Subcutaneous abdominal adipose tissue (tissue), 5 donors: Measurements from ENCODE around the gene ADGRG1.
"Not testable (repeated sequence)": the region's sequence is repeated elsewhere in the genome, so short reads cannot be mapped to it uniquely, and the experiment has no call there.

ENCODE experiments used
- H3K27ac ChIP-seq: one replicate; pipeline ENCODE4 v1.7.0; 2013; ENCODE audit warnings: low read depth, mild to moderate bottlenecking, inconsistent platforms, low read length, moderate library complexity
- H3K27me3 ChIP-seq, 5 donors: one replicate each; pipeline ENCODE4 v1.7.0; 2013; ENCODE audit warnings: low read length in 5 of 5, inconsistent platforms in 1 of 5; ENCODE audit not compliant: control insufficient read depth in 5 of 5, insufficient read depth in 4 of 5
- H3K36me3 ChIP-seq, 5 donors: one replicate each; pipeline ENCODE4 v1.7.0; 2013; ENCODE audit warnings: low read length in 5 of 5; ENCODE audit not compliant: control insufficient read depth in 5 of 5, insufficient read depth in 5 of 5
- H3K4me1 ChIP-seq, 5 donors: one replicate each; pipeline ENCODE4 v1.7.0; 2013; ENCODE audit warnings: low read length in 5 of 5, mild to moderate bottlenecking in 3 of 5, moderate library complexity in 1 of 5; ENCODE audit not compliant: control insufficient read depth in 5 of 5, insufficient read depth in 5 of 5
- H3K4me3 ChIP-seq, 5 donors: one replicate each; pipeline ENCODE4 v1.7.0; 2013; ENCODE audit warnings: low read length in 5 of 5, low read depth in 1 of 5
- H3K9ac ChIP-seq, 5 donors: one replicate each; pipeline ENCODE4 v1.7.0; 2013; ENCODE audit warnings: low read length in 5 of 5, mild to moderate bottlenecking in 4 of 5, moderate library complexity in 3 of 5
- H3K9me3 ChIP-seq, 5 donors: one replicate each; pipeline ENCODE4 v1.7.0; 2013; ENCODE audit warnings: low read length in 5 of 5; ENCODE audit not compliant: control insufficient read depth in 5 of 5
- donor health status: healthy.
- donor health status: healthy.
- donor health status: healthy.
- donor health status: healthy.
- donor health status: healthy.

Gene ADGRG1

DNA sequence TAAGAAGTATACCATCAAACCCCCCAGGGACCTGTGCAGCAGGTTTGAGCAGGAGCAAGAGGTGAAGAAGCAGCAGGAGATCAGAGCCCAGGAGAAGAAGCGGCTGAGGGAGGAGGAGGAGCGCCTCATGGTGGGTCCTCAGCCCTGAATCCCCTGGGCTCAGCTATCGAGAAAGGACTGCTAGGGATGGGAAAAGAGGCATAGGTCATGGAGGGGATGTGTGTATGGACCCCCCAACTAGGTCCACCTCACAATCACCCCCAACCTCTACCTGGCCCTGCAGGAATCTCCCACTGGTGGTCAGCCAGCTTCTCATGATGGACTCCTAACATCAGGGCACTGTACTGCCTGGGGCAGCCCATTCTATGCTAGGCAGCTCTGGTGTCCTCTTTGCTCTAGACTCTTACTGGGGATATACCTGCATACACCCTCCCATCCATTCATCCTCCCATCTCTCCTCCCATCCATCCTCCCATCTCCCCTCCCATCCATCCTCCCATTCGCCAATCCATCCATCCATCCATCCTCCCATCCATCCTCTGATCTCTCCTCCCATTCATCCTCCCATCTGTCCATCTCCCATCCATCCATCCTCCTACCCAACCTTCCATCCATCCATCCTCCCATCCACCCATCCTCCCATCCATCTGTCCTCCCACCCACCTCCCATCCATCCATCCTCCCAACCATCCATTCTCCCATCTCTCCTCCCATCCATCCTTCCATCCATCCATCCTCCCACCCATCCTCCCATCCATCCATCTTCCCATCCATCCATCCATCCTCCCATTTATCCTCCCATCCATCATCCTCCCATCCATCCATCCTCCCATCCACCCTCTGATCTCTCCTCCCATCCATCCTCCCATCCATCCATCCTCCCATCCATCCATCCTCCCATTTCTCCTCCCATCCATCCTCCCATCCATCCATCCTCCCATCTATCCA, 76.7 kb downstream of the ADGRG1 start:
- Histone ChIP-seq H3K9ac (no peak overlapping the region), H3K4me1 (no peaks in the 10 kb centered on the region), H3K36me3 (no peaks in the 10 kb centered on the region), H3K27me3 (peaks cover 0 to 8% (median 2%) of the 10 kb centered on the region in 5 donors), H3K4me3 (no peak overlapping the region), H3K9me3 (no peaks in the 10 kb centered on the region), H3K27ac (no peak overlapping the region)

DNA sequence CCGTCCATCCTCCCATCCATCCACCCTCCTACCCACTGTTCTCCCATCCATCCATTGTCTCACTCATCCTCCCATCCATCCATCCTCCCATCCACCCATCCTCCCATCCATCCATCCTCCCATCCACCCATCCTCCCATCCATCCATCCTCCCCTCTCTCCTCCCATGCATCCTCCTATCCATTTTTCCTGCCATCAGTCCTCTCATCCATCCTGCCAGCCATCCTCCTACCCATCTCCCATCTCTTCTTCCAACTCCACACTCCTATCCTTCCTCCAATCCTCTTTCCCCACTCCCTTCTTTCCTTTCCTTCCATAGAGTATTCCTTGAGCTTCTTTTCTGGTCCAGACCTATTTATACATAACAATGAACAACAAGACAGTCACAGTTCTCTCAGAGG, 78.3 kb downstream of the ADGRG1 start:
- Histone ChIP-seq H3K9ac (no peak overlapping the region), H3K4me1 (no peaks in the 10 kb centered on the region), H3K36me3 (no peaks in the 10 kb centered on the region), H3K9me3 (no peaks in the 10 kb centered on the region), H3K27me3 (peaks cover 0 to 8% (median 2%) of the 10 kb centered on the region in 5 donors), H3K4me3 (no peak overlapping the region), H3K27ac (no peak overlapping the region)

DNA sequence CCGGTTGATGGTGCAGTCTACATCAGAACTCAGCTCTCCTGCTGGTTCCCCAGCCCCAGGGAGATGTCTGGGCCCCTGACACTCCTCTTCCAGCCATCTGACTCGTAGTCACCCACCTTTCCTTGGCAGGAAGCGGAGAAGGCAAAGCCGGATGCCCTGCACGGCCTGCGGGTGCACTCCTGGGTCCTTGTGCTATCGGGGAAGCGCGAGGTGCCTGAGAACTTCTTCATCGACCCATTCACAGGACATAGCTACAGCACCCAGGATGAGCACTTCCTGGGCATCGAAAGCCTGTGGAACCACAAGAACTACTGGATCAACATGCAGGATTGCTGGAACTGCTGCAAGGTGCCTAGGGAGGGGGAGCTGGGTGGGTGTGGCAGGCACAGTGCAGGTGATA, 78.9 kb downstream of the ADGRG1 start:
- H3K9ac ChIP-seq: no peak overlapping the region
- H3K4me1 ChIP-seq: no peaks in the 10 kb centered on the region
- H3K27me3 ChIP-seq: peaks cover 0 to 8% (median 2%) of the 10 kb centered on the region in 5 donors
- no peaks in the 10 kb centered on the region for H3K9me3 ChIP-seq
- H3K27ac ChIP-seq: no peak overlapping the region
- H3K36me3 ChIP-seq: no peaks in the 10 kb centered on the region
- H3K4me3 ChIP-seq: no peak overlapping the region

DNA sequence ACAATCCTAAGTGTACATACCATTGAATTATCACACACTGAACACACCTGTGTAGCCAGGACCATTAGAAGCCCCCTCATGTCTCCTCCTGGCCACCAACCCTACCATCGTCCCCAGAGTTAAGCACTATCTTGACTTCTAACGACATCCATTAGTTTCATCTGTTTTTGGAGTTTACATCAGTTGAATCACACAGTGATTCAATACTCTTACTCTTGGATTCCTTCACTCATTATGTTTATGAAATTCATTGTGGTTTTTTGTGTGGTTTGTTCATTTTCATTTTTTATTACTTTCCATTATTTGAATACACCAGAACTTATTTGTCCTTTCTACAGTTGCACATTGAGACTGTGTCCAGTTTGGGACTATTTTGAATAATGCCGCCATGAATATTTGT, 79.7 kb downstream of the ADGRG1 start:
- H3K27ac ChIP-seq: no peak overlapping the region
- no peak overlapping the region for H3K4me3 ChIP-seq
- H3K4me1 ChIP-seq: no peaks in the 10 kb centered on the region
- peaks cover 0 to 8% (median 2%) of the 10 kb centered on the region in 5 donors for H3K27me3 ChIP-seq
- no peaks in the 10 kb centered on the region for H3K36me3 ChIP-seq
- no peak overlapping the region for H3K9ac ChIP-seq
- no peaks in the 10 kb centered on the region for H3K9me3 ChIP-seq

DNA sequence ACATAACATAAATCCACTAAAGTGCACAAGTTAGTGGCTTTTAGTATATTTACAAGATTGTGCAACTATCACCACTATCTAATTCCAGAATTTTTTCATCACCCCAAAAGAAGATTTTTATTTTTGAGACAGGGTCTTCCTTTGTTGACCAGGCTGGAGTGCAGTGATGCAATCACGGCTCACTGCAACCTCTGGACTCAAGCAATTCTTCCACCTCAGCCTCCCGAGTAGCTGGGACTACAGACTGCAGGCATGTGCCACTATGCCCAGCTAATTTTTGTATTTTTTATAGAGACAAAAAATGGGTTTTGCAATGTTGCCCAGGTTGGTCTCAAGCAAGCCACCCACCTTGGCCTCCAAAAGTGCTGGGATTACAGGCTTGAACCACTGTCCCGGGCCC, 81.2 kb downstream of the ADGRG1 start:
- H3K36me3 ChIP-seq: no peaks in the 10 kb centered on the region
- no peak overlapping the region for H3K27ac ChIP-seq
- no peaks in the 10 kb centered on the region for H3K4me1 ChIP-seq
- H3K9ac ChIP-seq: no peak overlapping the region
- H3K9me3 ChIP-seq: no peaks in the 10 kb centered on the region
- peaks cover 0 to 8% (median 2%) of the 10 kb centered on the region in 5 donors for H3K27me3 ChIP-seq
- H3K4me3 ChIP-seq: no peak overlapping the region

DNA sequence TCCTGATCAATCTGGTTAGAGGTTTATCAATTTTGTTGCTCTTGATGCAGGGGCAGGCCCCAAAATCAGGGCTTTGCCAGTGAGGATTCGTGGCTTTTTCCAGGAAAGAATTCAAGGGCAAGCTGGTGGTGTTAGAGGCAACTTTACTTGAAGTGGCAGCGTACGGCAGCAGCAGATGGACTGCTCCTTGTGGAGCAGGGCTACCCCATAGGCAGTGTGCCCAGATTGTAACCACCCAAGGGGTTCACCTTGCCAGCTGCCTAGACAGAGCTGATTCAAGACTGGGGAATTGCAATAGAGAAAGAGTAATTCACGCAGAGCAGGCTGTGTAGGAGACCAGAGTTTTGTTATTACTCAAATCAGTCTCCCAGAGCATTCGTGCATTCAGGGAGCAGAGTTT, 82.9 kb downstream of the ADGRG1 start:
- no peak overlapping the region for H3K9ac ChIP-seq
- H3K27ac ChIP-seq: no peak overlapping the region
- no peaks in the 10 kb centered on the region for H3K9me3 ChIP-seq
- no peak overlapping the region for H3K4me3 ChIP-seq
- no peaks in the 10 kb centered on the region for H3K4me1 ChIP-seq
- H3K27me3 ChIP-seq: peaks cover 3 to 13% (median 6%) of the 10 kb centered on the region in 5 donors
- H3K36me3 ChIP-seq: no peaks in the 10 kb centered on the region

DNA sequence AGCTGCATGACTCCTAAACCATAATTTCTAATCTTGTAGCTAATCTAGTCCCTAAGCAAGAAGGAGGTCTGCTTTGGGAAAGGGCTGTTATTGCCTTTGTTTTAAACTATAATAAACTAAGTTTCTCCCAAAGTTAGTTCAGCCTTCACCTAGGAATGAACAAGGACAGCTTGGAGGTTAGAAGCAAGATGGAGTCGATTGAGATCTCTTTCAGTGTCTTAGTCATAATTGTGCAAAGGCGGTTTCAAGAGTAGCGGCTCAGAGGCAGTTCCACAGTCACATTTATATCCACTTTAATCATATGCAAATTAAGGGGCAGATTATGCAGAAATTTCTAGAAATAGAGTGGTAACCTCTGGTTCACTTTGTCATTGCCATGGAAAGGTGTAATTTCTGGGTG, 83.6 kb downstream of the ADGRG1 start:
- H3K4me3 ChIP-seq: no peak overlapping the region

DNA sequence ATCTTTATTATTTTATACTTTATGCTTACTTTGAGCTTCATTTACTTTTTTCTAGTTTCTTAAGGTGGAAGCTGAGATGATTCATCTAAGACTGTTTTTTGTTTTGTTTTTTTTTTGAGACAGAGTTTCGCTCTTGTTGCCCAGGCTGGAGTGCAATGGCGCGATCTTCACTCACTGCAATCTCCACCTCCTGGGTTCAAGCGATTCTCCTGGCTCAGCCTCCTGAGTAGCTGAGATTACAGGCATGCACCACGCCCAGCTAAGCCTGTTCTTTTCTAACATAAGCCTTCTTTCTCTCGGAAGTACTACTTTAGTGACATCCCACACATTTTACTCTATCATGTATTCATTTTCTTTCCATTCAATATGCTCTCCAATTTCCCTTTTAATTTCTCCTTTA, 84.1 kb downstream of the ADGRG1 start:
- not testable (repeated sequence) for H3K36me3 ChIP-seq

More for the DNA sequence above, 83.6 kb downstream of the ADGRG1 start:
- Histone ChIP-seq H3K4me1 (no peaks in the 10 kb centered on the region), H3K9ac (no peak overlapping the region), H3K9me3 (no peaks in the 10 kb centered on the region), H3K27me3 (peaks cover 3 to 11% (median 6%) of the 10 kb centered on the region in 5 donors), H3K27ac (no peak overlapping the region), H3K36me3 (no peaks in the 10 kb centered on the region)

DNA sequence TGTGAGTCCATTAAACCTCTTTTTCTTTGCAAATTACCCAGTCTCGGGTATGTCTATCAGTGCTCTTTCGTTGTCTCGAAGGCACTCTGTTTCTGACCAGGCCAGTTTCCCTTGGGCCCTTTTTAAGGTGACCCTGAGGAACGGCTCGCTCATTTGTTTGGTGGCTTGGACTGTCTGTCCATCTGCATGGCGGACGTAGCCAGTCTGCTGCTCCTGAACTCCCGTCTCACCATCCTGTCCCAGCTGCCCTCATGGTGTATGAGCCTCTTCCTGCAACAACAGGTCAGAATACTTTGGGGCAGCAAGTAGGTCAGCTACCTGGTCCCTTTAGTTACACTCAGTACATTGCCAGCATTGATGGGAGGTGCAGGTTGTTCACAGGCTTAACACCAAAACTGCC, 85.2 kb downstream of the ADGRG1 start:
- peaks cover 3 to 7% (median 5%) of the 10 kb centered on the region in 5 donors for H3K27me3 ChIP-seq
- H3K4me3 ChIP-seq: no peak overlapping the region

More for the DNA sequence above, 84.1 kb downstream of the ADGRG1 start:
- not testable (repeated sequence) for H3K9ac ChIP-seq, H3K27ac ChIP-seq, H3K4me3 ChIP-seq, H3K27me3 ChIP-seq, H3K4me1 ChIP-seq, H3K9me3 ChIP-seq

DNA sequence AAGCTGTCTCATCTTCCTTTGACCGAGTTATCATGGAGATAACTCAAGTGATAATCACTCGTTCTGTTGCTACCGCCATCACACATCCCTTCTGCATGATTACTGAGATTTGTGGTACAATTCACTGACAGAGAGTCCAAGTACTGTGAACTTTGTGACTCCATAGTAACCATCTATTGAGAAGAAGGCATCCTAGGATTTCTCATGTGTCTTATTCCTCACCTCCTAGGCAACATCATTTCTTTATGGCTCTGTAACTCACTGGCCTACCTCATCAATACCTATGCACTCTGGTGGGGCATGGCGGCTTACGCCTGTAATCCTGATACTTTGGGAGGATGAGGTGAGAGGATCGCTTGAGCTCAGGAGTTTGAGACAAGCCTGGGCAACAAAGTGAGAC, 85.6 kb downstream of the ADGRG1 start:
- H3K36me3 ChIP-seq: no peaks in the 10 kb centered on the region
- peaks cover 3 to 7% (median 5%) of the 10 kb centered on the region in 5 donors for H3K27me3 ChIP-seq
- no peak overlapping the region for H3K27ac ChIP-seq
- H3K4me3 ChIP-seq: no peak overlapping the region
- H3K9me3 ChIP-seq: no peaks in the 10 kb centered on the region
- no peak overlapping the region for H3K9ac ChIP-seq
- no peaks in the 10 kb centered on the region for H3K4me1 ChIP-seq

More for the DNA sequence above, 85.2 kb downstream of the ADGRG1 start:
- no peak overlapping the region for H3K9ac ChIP-seq
- no peaks in the 10 kb centered on the region for H3K9me3 ChIP-seq
- H3K27ac ChIP-seq: no peak overlapping the region
- no peaks in the 10 kb centered on the region for H3K4me1 ChIP-seq
- H3K36me3 ChIP-seq: no peaks in the 10 kb centered on the region
